ENCODE measurements around the gene LETM1. TPM values are rescaled to one million over a fixed set of nuclear protein-coding genes. Genes with fewer than 3 reads are reported as not detected.

The LETM1 gene
- total and polyA plus RNA-seq, 2 of the 13 experiments (the other 11 are each of a cell fraction or from before 2014, with no cell fraction given): 9.7 to 41.6 TPM

DNA sequence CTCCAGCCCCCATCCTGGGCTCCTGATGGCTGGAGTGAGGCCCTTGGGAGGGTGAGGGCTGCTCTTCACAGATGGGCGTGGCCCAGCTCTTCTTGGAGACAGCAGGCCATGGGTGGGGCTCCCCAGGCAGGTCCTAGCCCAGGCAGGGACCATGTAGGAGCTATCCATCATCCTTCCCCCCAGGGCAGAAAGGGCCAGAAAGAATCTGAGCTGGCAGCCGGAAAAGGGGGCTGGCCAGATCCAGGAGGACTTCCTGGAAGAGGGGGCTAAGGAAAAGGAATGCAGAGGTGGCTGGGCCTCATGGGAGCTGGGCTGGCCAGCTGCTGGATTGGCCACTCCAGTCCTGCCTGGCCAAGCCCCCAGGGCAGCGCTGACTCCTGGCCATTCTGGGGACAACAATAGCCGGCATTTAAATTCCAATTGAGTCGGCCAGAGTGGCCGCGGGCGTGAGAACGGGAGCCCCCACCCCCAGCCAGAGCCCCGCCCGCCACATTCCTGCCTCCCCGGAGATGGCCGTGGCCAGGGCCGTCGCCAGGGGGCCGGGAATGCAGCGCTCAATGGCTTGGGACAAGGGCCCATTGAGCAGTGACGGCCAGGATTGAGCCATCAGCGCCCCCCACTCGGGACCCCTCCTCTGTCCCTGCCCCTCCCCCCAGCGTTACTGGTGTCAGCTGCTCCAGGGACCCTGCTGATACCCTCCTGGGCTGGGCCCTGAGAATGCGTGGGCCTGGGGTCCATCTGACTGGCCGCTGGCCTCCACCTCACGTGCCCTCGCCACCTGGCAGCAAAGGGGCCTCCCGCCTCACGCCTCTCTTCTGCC lies 77.9 kb downstream of the LETM1 start (continued):
- TF ChIP-seq, protein P1, sequence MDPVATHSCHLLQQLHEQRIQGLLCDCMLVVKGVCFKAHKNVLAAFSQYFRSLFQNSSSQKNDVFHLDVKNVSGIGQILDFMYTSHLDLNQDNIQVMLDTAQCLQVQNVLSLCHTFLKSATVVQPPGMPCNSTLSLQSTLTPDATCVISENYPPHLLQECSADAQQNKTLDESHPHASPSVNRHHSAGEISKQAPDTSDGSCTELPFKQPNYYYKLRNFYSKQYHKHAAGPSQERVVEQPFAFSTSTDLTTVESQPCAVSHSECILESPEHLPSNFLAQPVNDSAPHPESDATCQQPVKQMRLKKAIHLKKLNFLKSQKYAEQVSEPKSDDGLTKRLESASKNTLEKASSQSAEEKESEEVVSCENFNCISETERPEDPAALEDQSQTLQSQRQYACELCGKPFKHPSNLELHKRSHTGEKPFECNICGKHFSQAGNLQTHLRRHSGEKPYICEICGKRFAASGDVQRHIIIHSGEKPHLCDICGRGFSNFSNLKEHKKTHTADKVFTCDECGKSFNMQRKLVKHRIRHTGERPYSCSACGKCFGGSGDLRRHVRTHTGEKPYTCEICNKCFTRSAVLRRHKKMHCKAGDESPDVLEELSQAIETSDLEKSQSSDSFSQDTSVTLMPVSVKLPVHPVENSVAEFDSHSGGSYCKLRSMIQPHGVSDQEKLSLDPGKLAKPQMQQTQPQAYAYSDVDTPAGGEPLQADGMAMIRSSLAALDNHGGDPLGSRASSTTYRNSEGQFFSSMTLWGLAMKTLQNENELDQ (CRISPR knock-in tag; IDR thresholded peaks at IDR 0.05; ENCODE audit: borderline replicate concordance): no peak
- TF ChIP-seq NCOA2 (CRISPR knock-in tag; IDR thresholded peaks at IDR 0.05) (peak; percentile 38; the same call in 1 of the 2 replicates), ZBTB20 (CRISPR knock-in tag; IDR thresholded peaks at IDR 0.05; ENCODE audit: borderline replicate concordance, low read depth) (no peak), NONO (IDR thresholded peaks at IDR 0.05) (no peak), NONO (CRISPR knock-in tag; conservative IDR thresholded peaks at IDR 0.05) (no peak), ZNF772 (CRISPR knock-in tag; IDR thresholded peaks at IDR 0.05) (no peak), SP140L (CRISPR knock-in tag; IDR thresholded peaks at IDR 0.05; ENCODE audit: borderline replicate concordance) (no peak), ZNF883 (CRISPR knock-in tag; IDR thresholded peaks at IDR 0.05; ENCODE audit: not compliant biosample characterization) (no peak), ZNF552 (CRISPR knock-in tag; IDR thresholded peaks at IDR 0.05; ENCODE audit: borderline replicate concordance) (no peak), HDAC1 (CRISPR knock-in tag; IDR thresholded peaks at IDR 0.05) (peak; percentile 73), ARID2 (CRISPR knock-in tag; IDR thresholded peaks at IDR 0.05; ENCODE audit: borderline replicate concordance) (no peak), IRX3 (CRISPR knock-in tag; IDR thresholded peaks at IDR 0.05; ENCODE audit: borderline replicate concordance, low read depth) (no peak), ZNF354B (CRISPR knock-in tag; IDR thresholded peaks at IDR 0.05) (no peak), KLF11 (CRISPR knock-in tag; IDR thresholded peaks at IDR 0.05) (no peak), SIX1 (CRISPR knock-in tag; IDR thresholded peaks at IDR 0.05; ENCODE audit: borderline replicate concordance) (no peak), ZNF7 (CRISPR knock-in tag; IDR thresholded peaks at IDR 0.05) (no peak), ARNT (IDR thresholded peaks at IDR 0.05) (no peak), RFXAP (CRISPR knock-in tag; IDR thresholded peaks at IDR 0.05; ENCODE audit: borderline replicate concordance) (peak; percentile 72; the same call in 1 of the 2 replicates)
- TF ChIP-seq, protein P2, sequence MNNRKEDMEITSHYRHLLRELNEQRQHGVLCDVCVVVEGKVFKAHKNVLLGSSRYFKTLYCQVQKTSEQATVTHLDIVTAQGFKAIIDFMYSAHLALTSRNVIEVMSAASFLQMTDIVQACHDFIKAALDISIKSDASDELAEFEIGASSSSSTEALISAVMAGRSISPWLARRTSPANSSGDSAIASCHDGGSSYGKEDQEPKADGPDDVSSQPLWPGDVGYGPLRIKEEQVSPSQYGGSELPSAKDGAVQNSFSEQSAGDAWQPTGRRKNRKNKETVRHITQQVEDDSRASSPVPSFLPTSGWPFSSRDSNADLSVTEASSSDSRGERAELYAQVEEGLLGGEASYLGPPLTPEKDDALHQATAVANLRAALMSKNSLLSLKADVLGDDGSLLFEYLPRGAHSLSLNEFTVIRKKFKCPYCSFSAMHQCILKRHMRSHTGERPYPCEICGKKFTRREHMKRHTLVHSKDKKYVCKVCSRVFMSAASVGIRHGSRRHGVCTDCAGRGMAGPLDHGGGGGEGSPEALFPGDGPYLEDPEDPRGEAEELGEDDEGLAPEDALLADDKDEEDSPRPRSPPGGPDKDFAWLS (CRISPR knock-in tag; IDR thresholded peaks at IDR 0.05; ENCODE audit: borderline replicate concordance): no peak
- TF ChIP-seq, protein P3, sequence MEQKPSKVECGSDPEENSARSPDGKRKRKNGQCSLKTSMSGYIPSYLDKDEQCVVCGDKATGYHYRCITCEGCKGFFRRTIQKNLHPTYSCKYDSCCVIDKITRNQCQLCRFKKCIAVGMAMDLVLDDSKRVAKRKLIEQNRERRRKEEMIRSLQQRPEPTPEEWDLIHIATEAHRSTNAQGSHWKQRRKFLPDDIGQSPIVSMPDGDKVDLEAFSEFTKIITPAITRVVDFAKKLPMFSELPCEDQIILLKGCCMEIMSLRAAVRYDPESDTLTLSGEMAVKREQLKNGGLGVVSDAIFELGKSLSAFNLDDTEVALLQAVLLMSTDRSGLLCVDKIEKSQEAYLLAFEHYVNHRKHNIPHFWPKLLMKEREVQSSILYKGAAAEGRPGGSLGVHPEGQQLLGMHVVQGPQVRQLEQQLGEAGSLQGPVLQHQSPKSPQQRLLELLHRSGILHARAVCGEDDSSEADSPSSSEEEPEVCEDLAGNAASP (CRISPR knock-in tag; IDR thresholded peaks at IDR 0.05; ENCODE audit: borderline replicate concordance): no peak
- TF ChIP-seq, protein P4, sequence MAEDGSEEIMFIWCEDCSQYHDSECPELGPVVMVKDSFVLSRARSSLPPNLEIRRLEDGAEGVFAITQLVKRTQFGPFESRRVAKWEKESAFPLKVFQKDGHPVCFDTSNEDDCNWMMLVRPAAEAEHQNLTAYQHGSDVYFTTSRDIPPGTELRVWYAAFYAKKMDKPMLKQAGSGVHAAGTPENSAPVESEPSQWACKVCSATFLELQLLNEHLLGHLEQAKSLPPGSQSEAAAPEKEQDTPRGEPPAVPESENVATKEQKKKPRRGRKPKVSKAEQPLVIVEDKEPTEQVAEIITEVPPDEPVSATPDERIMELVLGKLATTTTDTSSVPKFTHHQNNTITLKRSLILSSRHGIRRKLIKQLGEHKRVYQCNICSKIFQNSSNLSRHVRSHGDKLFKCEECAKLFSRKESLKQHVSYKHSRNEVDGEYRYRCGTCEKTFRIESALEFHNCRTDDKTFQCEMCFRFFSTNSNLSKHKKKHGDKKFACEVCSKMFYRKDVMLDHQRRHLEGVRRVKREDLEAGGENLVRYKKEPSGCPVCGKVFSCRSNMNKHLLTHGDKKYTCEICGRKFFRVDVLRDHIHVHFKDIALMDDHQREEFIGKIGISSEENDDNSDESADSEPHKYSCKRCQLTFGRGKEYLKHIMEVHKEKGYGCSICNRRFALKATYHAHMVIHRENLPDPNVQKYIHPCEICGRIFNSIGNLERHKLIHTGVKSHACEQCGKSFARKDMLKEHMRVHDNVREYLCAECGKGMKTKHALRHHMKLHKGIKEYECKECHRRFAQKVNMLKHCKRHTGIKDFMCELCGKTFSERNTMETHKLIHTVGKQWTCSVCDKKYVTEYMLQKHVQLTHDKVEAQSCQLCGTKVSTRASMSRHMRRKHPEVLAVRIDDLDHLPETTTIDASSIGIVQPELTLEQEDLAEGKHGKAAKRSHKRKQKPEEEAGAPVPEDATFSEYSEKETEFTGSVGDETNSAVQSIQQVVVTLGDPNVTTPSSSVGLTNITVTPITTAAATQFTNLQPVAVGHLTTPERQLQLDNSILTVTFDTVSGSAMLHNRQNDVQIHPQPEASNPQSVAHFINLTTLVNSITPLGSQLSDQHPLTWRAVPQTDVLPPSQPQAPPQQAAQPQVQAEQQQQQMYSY (CRISPR knock-in tag; IDR thresholded peaks at IDR 0.05): no peak
